ENCODE measurements around the gene DCAKD.

The DCAKD gene

GRCh38 chr17:45030733-45031132 lies 20.7 kb downstream of the DCAKD start:
- DNase-seq (ENCODE audit: low read depth): no peak

- DNase-seq (ENCODE audit: low read depth): no peak
These were observed 21.5 kb downstream of the DCAKD start for GRCh38 chr17:45029758-45030423.

GRCh38 chr17:45029096-45029495 lies 22.3 kb downstream of the DCAKD start:
- no peak for DNase-seq (ENCODE audit: low read depth)

- DNase-seq (ENCODE audit: low read depth): no peak
These were observed 28.6 kb downstream of the DCAKD start for GRCh38 chr17:45022655-45023339.

- no peak for DNase-seq (ENCODE audit: low read depth)
These were observed 29.2 kb downstream of the DCAKD start for GRCh38 chr17:45022288-45022648.

GRCh38 chr17:45021607-45022287 lies 29.7 kb downstream of the DCAKD start:
- no peak for DNase-seq (ENCODE audit: low read depth)

- DNase-seq (ENCODE audit: low read depth): no peak
These were observed 30.9 kb downstream of the DCAKD start for GRCh38 chr17:45020354-45021138.

- DNase-seq (ENCODE audit: low read depth): peak; percentile 19
These were observed 32.4 kb downstream of the DCAKD start for GRCh38 chr17:45018848-45019711.

GRCh38 chr17:45018514-45018847 lies 33.0 kb downstream of the DCAKD start:
- DNase-seq (ENCODE audit: low read depth): no peak

GRCh38 chr17:45016823-45017222 lies 34.6 kb downstream of the DCAKD start:
- DNase-seq (ENCODE audit: low read depth): no peak

- DNase-seq (ENCODE audit: low read depth): no peak
These were observed 35.2 kb downstream of the DCAKD start for GRCh38 chr17:45016237-45016636.

GRCh38 chr17:45013021-45013997 lies 38.1 kb downstream of the DCAKD start:
- DNase-seq (ENCODE audit: low read depth): no peak

- DNase-seq (ENCODE audit: low read depth): no peak
These were observed 39.7 kb downstream of the DCAKD start for GRCh38 chr17:45011767-45012166.

- DNase-seq (ENCODE audit: low read depth): no peak
These were observed 41.6 kb downstream of the DCAKD start for GRCh38 chr17:45009676-45010467.

GRCh38 chr17:45008216-45008615 lies 43.2 kb downstream of the DCAKD start:
- DNase-seq (ENCODE audit: low read depth): no peak

- DNase-seq (ENCODE audit: low read depth): no peak
These were observed 44.4 kb downstream of the DCAKD start for GRCh38 chr17:45006927-45007461.

GRCh38 chr17:45005700-45006099 lies 45.7 kb downstream of the DCAKD start:
- no peak for DNase-seq (ENCODE audit: low read depth)

- DNase-seq (ENCODE audit: low read depth): no peak
These were observed 47.0 kb downstream of the DCAKD start for GRCh38 chr17:45004388-45004787.

- no peak for DNase-seq (ENCODE audit: low read depth)
These were observed 47.6 kb downstream of the DCAKD start for GRCh38 chr17:45003877-45004276.

All from stromal cell of bone marrow (primary cell).